Islet of Langerhans (tissue), 1 donor: ENCODE results near the gene SARS1.
"Not testable (repeated sequence)": the region's sequence is repeated elsewhere in the genome, so short reads cannot be mapped to it uniquely, and the experiment has no call there.

Experiments used
- FAIRE-seq: peaks from one replicate; lab custom pipeline; 2011; peaks lifted over from hg19 to GRCh38; lab: Jason Lieb, UNC

Gene SARS1

DNA sequence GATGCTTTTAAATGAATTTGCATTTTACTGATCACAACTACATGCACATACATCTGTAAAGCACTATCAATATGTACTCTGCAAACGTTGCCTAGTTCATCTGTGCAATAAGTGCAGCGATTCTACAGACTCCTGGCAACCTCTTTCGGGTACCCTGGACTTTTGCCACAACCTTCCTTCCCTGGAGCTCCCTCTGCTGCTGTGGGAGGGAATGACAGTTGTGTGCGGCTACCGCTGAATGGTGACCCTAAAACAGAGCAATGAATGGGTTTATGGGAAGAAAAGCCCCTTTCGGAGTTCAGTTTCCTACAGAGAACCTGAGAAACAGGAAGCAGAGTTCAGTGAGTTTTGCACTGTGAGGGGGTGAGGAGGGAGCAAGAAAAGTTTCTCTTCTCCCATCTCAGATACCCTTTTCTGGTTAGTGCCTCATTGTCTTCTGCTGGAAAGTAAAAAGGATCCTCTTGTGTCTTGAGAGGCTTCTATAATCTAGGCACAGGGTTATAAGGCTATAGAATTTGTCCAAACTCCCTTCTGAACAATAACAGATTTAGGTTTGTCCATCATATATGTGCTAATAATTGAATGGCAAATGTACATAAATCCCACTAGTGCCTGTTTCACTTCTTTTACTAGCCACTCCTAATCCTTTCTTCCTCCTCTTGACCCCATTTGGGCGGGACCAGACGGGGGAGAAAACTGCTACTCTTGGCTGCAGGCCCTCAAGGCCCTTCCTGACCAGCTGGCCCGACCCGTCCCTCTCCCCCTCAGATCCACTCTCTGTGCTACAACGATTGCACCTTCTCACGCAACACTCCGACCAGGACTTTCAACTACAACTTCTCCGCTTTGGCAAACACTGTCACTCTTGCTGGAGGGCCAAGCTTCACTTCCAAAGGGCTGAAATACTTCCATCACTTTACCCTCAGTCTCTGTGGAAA, 19.8 kb upstream of the SARS1 start:
- FAIRE-seq: no peak

DNA sequence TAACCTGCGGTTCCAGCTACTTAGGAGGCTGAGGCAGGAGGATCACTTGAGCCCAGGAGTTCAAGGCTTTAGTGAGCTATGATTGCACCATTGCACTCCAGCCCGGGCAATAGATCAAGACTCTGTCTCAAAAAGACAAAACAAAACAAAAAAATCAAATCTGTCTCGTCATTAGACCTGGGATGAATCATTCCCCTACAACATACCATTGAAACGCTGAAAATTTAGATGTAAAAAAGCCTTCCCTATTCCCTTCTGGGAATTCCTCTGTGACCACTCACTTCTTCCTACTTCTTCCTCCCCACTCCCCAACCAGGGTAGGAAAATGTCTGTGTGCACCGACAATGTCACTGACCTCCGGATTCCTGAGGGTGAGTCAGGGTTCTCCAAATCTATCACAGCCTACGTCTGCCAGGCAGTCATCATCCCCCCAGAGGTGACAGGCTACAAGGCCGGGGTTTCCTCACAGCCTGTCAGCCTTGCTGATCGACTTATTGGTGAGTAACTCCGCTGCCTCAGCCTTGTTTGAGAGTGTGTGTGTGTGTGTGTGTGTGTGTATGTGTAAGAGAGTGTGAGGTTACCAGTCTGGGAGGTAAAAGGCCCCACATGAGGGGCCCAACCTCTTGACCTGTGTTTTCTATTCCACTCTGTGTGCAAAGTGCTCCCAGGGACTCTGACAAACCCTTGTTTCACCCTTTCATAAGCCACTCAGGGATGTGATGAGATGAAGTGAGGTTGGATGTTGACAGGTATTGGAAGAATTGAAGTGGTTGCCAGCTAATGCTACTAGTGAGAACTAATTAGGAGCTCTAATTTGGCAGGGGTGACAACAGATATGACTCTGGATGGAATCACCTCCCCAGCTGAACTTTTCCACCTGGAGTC, 16.3 kb upstream of the SARS1 start:
- FAIRE-seq: no peak

DNA sequence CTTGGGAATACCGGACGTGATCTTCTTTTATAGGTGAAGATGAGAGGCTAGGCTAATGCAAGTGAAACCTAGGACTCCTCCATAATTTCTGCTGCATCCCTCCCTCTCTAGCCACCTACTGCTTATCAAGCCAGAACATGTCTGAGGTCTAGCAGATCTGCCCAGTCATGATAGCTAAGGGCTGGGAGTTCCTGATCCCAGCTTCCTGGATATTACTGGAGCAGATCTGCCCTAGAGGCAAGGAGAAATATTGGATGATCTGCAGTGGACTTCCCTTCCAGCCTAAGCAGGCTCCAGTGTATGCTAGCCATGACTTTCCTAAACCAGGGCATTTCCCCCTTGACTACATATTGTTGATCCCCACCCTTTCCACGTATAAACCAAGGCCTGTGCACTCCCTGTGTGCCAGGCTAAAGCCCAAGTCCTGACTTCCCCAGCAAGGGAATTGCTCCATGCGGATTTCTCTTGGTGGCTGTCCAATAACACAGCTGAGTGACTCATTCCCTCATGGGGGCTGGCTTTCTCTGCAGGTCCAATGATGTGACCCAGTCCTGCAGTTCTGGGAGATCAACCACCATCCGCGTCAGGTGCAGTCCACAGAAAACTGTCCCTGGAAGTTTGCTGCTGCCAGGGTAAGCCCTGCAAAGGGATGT, 15.5 kb upstream of the SARS1 start:
- FAIRE-seq: no peak

DNA sequence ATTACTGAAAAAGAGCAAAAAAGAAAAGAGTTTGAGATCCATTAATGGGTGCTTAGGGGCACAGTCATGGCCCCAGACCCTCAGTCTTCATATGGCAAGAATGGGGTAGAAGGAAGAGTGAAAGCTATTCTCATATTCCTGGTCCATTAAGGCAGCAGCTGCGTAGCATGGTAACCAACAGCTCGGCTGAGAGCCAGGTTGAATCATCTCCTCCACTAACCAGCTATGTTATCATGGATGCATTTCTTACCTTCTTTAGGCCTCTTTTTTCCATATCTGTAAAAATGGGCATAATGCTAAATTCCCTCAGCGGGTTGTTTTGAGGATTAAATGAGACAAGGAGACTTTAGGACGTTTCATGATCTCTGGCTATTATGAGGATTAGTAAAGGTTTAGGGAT, 15.0 kb upstream of the SARS1 start:
- FAIRE-seq: no peak

- no peak for FAIRE-seq
Measured at GRCh38 chr1:109199710-109200109, 14.0 kb upstream of the SARS1 start.

- FAIRE-seq: no peak
Measured at GRCh38 chr1:109201123-109201703, 12.5 kb upstream of the SARS1 start.

DNA sequence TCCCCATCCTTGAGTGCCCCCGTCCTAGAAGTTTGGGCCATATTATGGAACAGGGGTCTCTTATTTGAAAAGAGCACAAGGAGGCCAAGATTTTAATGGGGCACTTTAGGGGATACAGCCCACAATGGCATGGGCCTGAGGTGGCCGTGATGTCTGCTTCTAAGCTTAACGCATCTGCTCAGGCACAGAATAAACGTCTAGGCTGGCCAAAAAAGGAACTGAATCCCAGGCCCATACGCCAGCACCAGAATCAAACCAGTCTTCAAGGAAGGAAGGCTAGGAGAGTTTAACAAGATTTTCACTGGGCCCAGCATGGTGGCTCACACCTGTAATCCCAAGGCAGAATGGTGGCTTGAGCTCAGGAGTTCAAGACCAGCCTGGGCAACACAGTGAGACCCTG, 9.2 kb upstream of the SARS1 start:
- no peak for FAIRE-seq

GRCh38 chr1:109206339-109206738, 7.4 kb upstream of the SARS1 start:
- FAIRE-seq: no peak

- no peak for FAIRE-seq
Measured at GRCh38 chr1:109207467-109208103, 6.1 kb upstream of the SARS1 start.

- FAIRE-seq: no peak
Measured at GRCh38 chr1:109208394-109208793, 5.3 kb upstream of the SARS1 start.

- FAIRE-seq: no peak
Measured at GRCh38 chr1:109208836-109209463, 4.8 kb upstream of the SARS1 start.

DNA sequence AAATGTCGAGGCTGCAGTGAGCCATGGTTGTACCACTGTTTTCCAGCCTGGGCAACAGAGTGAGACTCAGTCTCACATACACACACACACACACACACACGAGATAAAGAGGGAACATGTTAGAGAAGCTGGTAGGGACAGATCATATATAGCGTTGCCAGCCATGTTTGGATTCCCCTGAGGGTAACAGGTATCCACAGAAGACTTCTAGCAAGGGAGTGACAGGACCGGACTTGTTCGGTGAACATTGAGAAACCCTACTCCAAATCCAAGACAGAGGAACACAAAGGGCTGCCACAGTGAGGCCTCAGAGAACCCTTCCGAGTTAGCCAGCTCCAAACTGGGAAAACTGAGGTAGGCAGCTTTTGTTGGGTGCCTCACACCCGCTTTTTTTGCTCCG, 3.7 kb upstream of the SARS1 start:
- FAIRE-seq: no peak

DNA sequence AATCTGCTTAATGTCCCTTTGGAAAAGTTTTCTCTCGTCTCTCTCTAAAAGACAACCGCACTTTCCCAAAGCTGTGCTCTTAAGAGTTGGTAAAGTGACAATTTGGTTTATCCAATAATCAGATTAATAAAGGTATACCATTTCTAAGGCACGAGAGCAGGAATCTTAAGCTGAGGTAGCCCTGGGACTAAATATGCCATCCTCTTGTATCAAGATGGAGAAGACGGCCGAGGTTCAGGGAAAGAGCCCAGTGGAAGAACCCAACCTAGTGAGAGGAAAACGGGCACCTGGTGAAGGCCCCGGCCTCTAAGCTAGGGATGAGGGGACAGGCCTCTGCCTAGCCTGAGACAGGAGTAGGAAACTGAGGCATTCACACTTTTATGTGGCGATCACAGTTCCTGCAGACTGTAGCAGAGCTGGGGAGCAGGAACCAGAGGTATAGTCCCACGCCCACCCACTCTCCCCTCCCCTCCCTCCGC, 334 bp upstream of the SARS1 start:
- no peak for FAIRE-seq

DNA sequence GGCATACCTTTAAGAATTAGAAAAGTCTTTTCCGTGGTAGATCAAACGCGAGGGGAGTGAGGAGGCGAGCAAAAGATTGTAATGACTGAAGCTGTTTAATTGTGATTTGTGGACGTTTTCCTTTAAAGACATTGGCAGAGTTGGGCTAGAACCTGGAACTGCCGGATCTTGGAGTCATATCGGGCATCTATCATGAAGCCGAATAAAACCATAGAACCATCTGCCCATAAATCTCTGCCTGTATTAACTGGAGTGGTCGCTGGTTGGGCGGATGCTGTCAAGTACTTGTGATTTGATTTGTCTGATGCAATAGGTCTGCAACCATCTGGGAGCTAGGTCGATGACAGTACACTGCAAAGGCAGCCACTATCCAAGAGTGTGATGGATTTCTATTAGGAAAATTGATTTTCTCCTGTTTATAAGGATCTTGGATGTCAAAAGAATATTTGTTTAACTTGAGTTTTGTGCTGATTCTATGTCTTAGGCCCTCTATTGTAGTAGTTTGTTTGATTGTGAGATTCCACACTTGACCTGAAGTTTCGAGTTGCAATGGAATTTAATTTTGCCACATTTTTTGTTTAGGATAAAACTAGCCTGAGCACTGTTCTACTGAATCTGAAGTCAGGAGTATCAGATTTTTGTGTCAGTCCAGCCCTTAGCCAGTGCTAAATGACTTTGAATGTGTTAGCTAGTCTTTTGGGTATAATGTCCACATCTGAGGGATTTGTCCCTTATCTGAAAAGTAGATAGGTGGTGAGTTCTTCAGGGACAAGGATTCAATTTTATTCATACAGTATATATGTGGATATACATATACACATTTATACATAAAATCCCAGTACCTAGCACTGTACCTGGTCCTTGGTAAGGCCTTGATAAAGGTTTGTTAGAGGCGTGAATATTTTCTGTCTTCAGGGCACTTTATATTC, 1.2 kb downstream of the SARS1 start:
- FAIRE-seq: no peak

DNA sequence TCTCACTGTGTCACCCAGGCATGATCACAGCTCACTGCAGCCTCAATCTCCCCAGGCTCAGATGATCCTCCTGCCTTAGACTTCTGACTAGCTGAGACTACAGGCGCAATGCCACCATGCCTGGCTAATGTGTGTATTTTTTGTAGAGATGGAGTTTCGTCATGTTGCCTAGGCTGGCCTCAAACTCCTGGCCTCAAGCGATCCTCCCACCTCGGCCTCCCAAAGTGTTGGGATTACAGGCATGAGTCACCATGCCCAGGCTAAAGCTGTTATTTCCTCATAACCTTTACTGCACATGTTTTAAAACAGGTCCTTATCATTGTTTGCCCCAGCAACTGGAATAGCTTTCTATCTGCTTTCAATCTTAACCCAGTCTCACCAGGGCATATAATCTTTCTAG, 2.9 kb downstream of the SARS1 start:
- FAIRE-seq: no peak

DNA sequence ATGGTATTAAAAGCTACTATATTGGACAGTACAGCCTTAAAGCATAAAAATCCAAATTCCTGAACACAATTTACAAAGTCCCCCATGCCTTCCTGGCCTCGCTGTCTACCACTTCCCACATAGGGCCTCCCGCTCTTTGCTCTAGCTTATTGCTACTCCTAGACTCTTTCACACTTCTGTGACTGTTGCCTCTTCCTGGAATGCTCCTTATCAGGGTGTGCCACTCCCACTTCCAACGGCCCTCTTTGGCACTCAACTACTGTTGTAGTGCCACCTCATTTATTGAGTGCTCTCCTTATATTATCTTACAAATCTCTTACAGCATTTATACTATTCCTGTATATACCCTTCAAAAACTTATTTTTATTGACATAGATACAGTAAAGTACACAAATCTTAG, 4.8 kb downstream of the SARS1 start:
- no peak for FAIRE-seq

DNA sequence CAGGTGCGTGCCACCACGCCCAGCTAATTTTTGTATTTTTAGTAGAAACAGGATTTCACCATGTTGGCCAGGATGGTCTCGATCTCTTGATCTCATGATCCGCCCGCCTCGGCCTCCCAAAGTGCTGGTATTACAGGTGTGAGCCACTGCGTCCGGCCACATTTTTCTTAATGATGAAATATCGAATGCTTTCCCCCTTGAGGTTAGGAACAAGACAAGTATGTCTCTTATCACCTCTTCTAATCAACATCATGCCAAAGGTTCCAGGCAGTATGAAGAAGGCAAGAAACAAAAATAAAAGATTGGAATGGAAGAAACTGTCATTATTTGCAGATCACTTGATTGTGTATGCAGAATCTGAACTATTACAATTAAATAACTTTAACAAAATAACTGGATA, 7.5 kb downstream of the SARS1 start:
- FAIRE-seq: not testable (repeated sequence)

GRCh38 chr1:109225308-109225707, 11.6 kb downstream of the SARS1 start:
- no peak for FAIRE-seq

DNA sequence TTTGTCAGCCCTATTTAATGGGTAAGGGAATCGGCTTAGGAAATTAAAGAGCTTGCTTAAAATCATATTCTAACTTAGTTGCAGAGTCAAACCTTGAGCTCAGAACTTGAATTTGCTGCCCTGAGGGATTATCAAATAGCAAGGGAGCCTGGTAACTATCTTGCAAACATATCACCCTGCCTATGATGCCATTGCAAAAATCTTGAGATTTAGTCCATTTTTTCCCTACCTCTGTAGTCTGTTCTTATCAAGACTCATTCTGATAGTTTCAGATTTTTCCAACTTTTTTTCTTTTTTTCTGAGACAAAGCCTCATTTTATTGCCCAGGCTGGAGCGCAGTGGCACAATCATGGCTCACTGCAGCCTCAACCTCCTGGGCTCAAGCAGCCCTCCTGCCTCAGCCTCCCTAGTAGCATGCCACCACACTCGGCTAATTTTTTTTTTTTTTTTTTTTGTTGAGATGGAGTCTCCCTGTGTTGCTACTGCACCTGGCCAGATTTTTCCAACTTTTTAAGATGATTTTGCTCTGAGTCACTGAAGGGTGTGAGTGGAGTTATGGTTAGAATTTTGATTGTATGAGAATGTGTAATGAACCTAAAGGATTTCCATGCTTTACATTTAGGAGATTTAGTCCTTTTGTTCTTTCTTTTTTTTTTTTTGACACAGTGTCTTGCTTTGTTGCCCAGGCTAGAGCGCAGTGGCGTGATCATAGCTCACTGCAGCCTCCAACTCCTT, 12.2 kb downstream of the SARS1 start:
- FAIRE-seq: no peak
